A673 (cell line): Measurements from ENCODE around the gene RHOV. TPM values are rescaled to one million over a fixed set of nuclear protein-coding genes. Genes with fewer than 3 reads are reported as not detected.

Experiments used
- BruUV-seq: library from RNA; stranded (reverse); fragments of 400-500 nt; replicated peaks from 2 replicates; lab custom pipeline; 2021; lab: Mats Ljungman, UMichigan
- CTCF ChIA-PET: fragments of 300-600 bp; sonication (Branson Sonifier 250); formaldehyde crosslinking; loops from one replicate; lab custom pipeline; 2022; ENCODE audit warnings: antibody characterized with exemption; lab: Charles Lee
- POLR2A ChIA-PET: fragments of 300-600 bp; sonication (Branson Sonifier 250); formaldehyde crosslinking; loops from one replicate; lab custom pipeline; 2022; ENCODE audit warnings: antibody characterized with exemption; ENCODE audit not compliant: low non-redundant PET; lab: Charles Lee
- DNase-seq: peaks from one replicate; pipeline ENCODE4 v3.0.0-alpha.2; 2015; ENCODE audit warnings: low spot score
- H3K27ac ChIP-seq: fragments of 200-600 bp; sonication (generic); 2 replicates; pipeline ENCODE4 v1.5.1; 2016; ENCODE audit warnings: mixed run types, low read depth, mild to moderate bottlenecking, mixed read lengths, antibody characterized with exemption, low read length; ENCODE audit not compliant: poor library complexity, severe bottlenecking
- H3K27me3 ChIP-seq: fragments of 200-600 bp; sonication (generic); replicated peaks from 2 replicates; pipeline ENCODE4 v1.6.1; 2017; ENCODE audit warnings: mixed run types, low read depth, mild to moderate bottlenecking, mixed read lengths, antibody characterized with exemption, low read length; ENCODE audit not compliant: insufficient read depth, poor library complexity
- H3K36me3 ChIP-seq: fragments of 200-600 bp; sonication (generic); 2 replicates; pipeline ENCODE4 v1.6.1; 2016; ENCODE audit warnings: mixed run types, mild to moderate bottlenecking, mixed read lengths, antibody characterized with exemption, low read length; ENCODE audit not compliant: insufficient read depth, poor library complexity, severe bottlenecking
- H3K4me1 ChIP-seq: fragments of 200-600 bp; sonication (generic); 2 replicates; pipeline ENCODE4 v1.6.1; 2017; ENCODE audit warnings: mixed run types, mild to moderate bottlenecking, mixed read lengths, antibody characterized with exemption, low read length; ENCODE audit not compliant: insufficient read depth, poor library complexity, severe bottlenecking
- H3K4me3 ChIP-seq: fragments of 200-600 bp; sonication (generic); 2 replicates; pipeline ENCODE4 v1.5.1; 2016; ENCODE audit warnings: low read depth, mixed run types, mild to moderate bottlenecking, mixed read lengths, low read length; ENCODE audit not compliant: poor library complexity, severe bottlenecking
- H3K9me3 ChIP-seq: fragments of 200-600 bp; sonication (generic); 2 replicates; pipeline ENCODE4 v1.6.1; 2016; ENCODE audit warnings: mixed run types, low read depth, mild to moderate bottlenecking, mixed read lengths, antibody characterized with exemption, low read length; ENCODE audit not compliant: poor library complexity, severe bottlenecking
- CTCF ChIP-seq: fragments of 300-800, 200-600 bp; sonication (generic); conservative IDR thresholded peaks from 2 replicates; pipeline ENCODE4 v1.5.1; 2017; ENCODE audit warnings: low read depth, mild to moderate bottlenecking, antibody characterized with exemption, low read length, moderate library complexity, mixed read lengths
- EZH2 ChIP-seq: fragments of 200-600 bp; sonication (generic); IDR thresholded peaks from 2 replicates; pipeline ENCODE4 v1.6.1; 2017; ENCODE audit warnings: borderline replicate concordance, low read depth, mild to moderate bottlenecking, mixed read lengths, antibody characterized with exemption, low read length; ENCODE audit not compliant: poor library complexity, severe bottlenecking
- intact Hi-C: fragments of 100-400 bp; cut with micrococcal nuclease; formaldehyde crosslinking; loops from one replicate; pipeline ENCODE4 v1.10.0; 2022; ENCODE audit not compliant: unreplicated experiment
- total RNA-seq: library from RNA; stranded (reverse); gene quantifications from 2 replicates; pipeline ENCODE4 v1.2.3, GENCODE V29; 2021

Gene RHOV
- total RNA-seq, 1 experiment from 2014 or later: 1.6 TPM

- H3K4me3 ChIP-seq: no peak overlapping the region
- ChIA-PET CTCF (no interaction called here), POLR2A (no interaction called here)
- DNase-seq: no peak
- H3K36me3 ChIP-seq: no peaks in the 10 kb centered on the region
- no peak overlapping the region for H3K27ac ChIP-seq
- H3K27me3 ChIP-seq: no peaks in the 10 kb centered on the region
- no TSS peak for BruUV-seq
- intact Hi-C loops: no loop called here
- H3K9me3 ChIP-seq: no peaks in the 10 kb centered on the region
- TF ChIP-seq CTCF: no peak
- TF ChIP-seq EZH2: no peak
- peaks cover 15% of the 10 kb centered on the region for H3K4me1 ChIP-seq
Measured at GRCh38 chr15:40911693-40912092, 37.7 kb upstream of the RHOV start.

DNA sequence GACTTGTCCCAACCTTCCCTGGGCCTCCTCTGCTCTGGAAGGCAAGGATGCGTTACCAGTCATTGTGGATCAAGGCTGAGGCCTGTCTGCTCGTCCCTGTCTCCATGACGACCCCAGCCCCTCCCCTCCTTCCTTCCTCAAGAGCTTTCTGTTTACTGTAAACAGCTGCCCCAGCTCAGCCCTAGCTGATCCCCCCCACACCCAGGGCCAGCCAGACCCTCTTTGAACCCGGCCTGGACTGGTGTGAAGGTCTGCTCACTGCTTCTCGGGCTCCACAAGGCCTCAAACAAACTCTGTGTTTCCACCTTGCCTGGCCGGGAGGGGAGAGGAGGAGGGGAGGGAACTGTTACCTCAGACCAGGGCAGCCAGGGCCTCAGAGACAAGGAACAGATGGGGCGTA is 37.1 kb upstream of the RHOV start:
- DNase-seq: no peak
- no TSS peak for BruUV-seq
- TF ChIP-seq EZH2 (no peak), CTCF (no peak)
- H3K27ac ChIP-seq: no peak overlapping the region
- no peaks in the 10 kb centered on the region for H3K27me3 ChIP-seq
- no peaks in the 10 kb centered on the region for H3K9me3 ChIP-seq
- intact Hi-C loops: no loop called here
- peaks cover 19% of the 10 kb centered on the region for H3K4me1 ChIP-seq
- H3K4me3 ChIP-seq: no peak overlapping the region
- no peaks in the 10 kb centered on the region for H3K36me3 ChIP-seq
- ChIA-PET POLR2A (no interaction called here), CTCF (no interaction called here)

- H3K9me3 ChIP-seq: no peaks in the 10 kb centered on the region
Measured at GRCh38 chr15:40909662-40910630, 35.9 kb upstream of the RHOV start.

More at GRCh38 chr15:40909662-40910630, 35.9 kb upstream of the RHOV start:
- Histone ChIP-seq H3K27ac (no peak overlapping the region), H3K4me1 (peaks cover 21% of the 10 kb centered on the region), H3K27me3 (no peaks in the 10 kb centered on the region), H3K4me3 (no peak overlapping the region), H3K36me3 (no peaks in the 10 kb centered on the region)
- intact Hi-C loops: loop anchor here (5.0 kb wide), 1 partner anchor 422 kb away; the partner anchor contains the start of genes NUSAP1 and OIP5
- no TSS peak for BruUV-seq
- ChIA-PET POLR2A (no interaction called here), CTCF (no interaction called here)
- DNase-seq: no peak
- TF ChIP-seq CTCF (no peak), EZH2 (no peak)
